Chondrocyte (in vitro differentiated cells): ENCODE results near the gene ERC1. TPM values are rescaled to one million over a fixed set of nuclear protein-coding genes. Genes with fewer than 3 reads are reported as not detected.

ENCODE experiments used
- DNase-seq: peaks from one replicate; pipeline ENCODE4 v3.0.0; 2021; ENCODE audit warnings: mixed read lengths, low spot score
- H3K27ac Mint-ChIP-seq: one replicate; pipeline ENCODE4 v1.8.0; 2021; ENCODE audit warnings: mild to moderate bottlenecking, moderate library complexity, mixed read lengths; ENCODE audit not compliant: unreplicated experiment
- H3K27me3 Mint-ChIP-seq: 2 replicates; pipeline ENCODE4 v1.8.0; 2021; ENCODE audit warnings: low read depth, mixed read lengths
- H3K36me3 Mint-ChIP-seq: 2 replicates; pipeline ENCODE4 v1.8.0; 2021; ENCODE audit warnings: low read depth, mixed read lengths
- H3K4me1 Mint-ChIP-seq: 2 replicates; pipeline ENCODE4 v1.8.0; 2021; ENCODE audit warnings: low read depth, mild to moderate bottlenecking, mixed read lengths
- H3K4me3 Mint-ChIP-seq: one replicate; pipeline ENCODE4 v1.8.0; 2021; ENCODE audit warnings: mild to moderate bottlenecking, moderate library complexity, mixed read lengths; ENCODE audit not compliant: unreplicated experiment
- H3K9me3 Mint-ChIP-seq: 2 replicates; pipeline ENCODE4 v1.8.0; 2021; ENCODE audit warnings: low read depth, mixed read lengths
- total RNA-seq: library from RNA; stranded (reverse); gene quantifications from 3 replicates; pipeline ENCODE4 v1.2.1, GENCODE V29; 2021
- TF ChIP-seq, protein P1 (sequence below): fragments of 200-600 bp; sonication (generic); IDR thresholded peaks from 2 replicates; pipeline ENCODE4 v1.5.0; 2021; ENCODE audit warnings: antibody characterized with exemption, mild to moderate bottlenecking, moderate library complexity

Gene ERC1
- total RNA-seq, 1 donor from 2014 or later = 79.3 TPM

GRCh38 chr12:1382151-1382550 is 391.1 kb downstream of the ERC1 start:
- DNase-seq = no peak
- no peaks in the 10 kb centered on the region for H3K4me1 Mint-ChIP-seq
- H3K27me3 Mint-ChIP-seq = no peaks in the 10 kb centered on the region
- peaks cover 3% of the 10 kb centered on the region for H3K36me3 Mint-ChIP-seq
- TF ChIP-seq, protein P1, sequence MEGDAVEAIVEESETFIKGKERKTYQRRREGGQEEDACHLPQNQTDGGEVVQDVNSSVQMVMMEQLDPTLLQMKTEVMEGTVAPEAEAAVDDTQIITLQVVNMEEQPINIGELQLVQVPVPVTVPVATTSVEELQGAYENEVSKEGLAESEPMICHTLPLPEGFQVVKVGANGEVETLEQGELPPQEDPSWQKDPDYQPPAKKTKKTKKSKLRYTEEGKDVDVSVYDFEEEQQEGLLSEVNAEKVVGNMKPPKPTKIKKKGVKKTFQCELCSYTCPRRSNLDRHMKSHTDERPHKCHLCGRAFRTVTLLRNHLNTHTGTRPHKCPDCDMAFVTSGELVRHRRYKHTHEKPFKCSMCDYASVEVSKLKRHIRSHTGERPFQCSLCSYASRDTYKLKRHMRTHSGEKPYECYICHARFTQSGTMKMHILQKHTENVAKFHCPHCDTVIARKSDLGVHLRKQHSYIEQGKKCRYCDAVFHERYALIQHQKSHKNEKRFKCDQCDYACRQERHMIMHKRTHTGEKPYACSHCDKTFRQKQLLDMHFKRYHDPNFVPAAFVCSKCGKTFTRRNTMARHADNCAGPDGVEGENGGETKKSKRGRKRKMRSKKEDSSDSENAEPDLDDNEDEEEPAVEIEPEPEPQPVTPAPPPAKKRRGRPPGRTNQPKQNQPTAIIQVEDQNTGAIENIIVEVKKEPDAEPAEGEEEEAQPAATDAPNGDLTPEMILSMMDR = no peak
- H3K9me3 Mint-ChIP-seq = no peaks in the 10 kb centered on the region
- H3K27ac Mint-ChIP-seq = peak overlapping the region; percentile 22
- no peak overlapping the region for H3K4me3 Mint-ChIP-seq

GRCh38 chr12:1382826-1383225 is 391.8 kb downstream of the ERC1 start:
- Mint-ChIP-seq H3K36me3 (peaks cover 6% of the 10 kb centered on the region), H3K27ac (no peak overlapping the region), H3K4me1 (no peaks in the 10 kb centered on the region), H3K9me3 (no peaks in the 10 kb centered on the region), H3K4me3 (no peak overlapping the region), H3K27me3 (no peaks in the 10 kb centered on the region)
- TF ChIP-seq, protein P1 = no peak
- no peak for DNase-seq

- DNase-seq = no peak
- H3K27ac Mint-ChIP-seq = no peak overlapping the region
- H3K36me3 Mint-ChIP-seq = peaks cover 6% of the 10 kb centered on the region
- no peaks in the 10 kb centered on the region for H3K27me3 Mint-ChIP-seq
- TF ChIP-seq, protein P1 = no peak
- H3K9me3 Mint-ChIP-seq = no peaks in the 10 kb centered on the region
- no peak overlapping the region for H3K4me3 Mint-ChIP-seq
- no peaks in the 10 kb centered on the region for H3K4me1 Mint-ChIP-seq
Measured at GRCh38 chr12:1383758-1384157, 392.7 kb downstream of the ERC1 start.

GRCh38 chr12:1384910-1385309 is 393.9 kb downstream of the ERC1 start:
- no peaks in the 10 kb centered on the region for H3K4me1 Mint-ChIP-seq
- no peaks in the 10 kb centered on the region for H3K9me3 Mint-ChIP-seq
- no peak overlapping the region for H3K27ac Mint-ChIP-seq
- H3K4me3 Mint-ChIP-seq = no peak overlapping the region
- peaks cover 4% of the 10 kb centered on the region for H3K36me3 Mint-ChIP-seq
- TF ChIP-seq, protein P1 = no peak
- DNase-seq = no peak
- H3K27me3 Mint-ChIP-seq = no peaks in the 10 kb centered on the region

- DNase-seq = no peak
- Mint-ChIP-seq H3K4me3 (no peak overlapping the region), H3K36me3 (peaks cover 15% of the 10 kb centered on the region), H3K27me3 (no peaks in the 10 kb centered on the region), H3K9me3 (peaks cover 6% of the 10 kb centered on the region), H3K27ac (no peak overlapping the region), H3K4me1 (peaks cover 7% of the 10 kb centered on the region)
- TF ChIP-seq, protein P1 = no peak
Measured at GRCh38 chr12:1391722-1392121, 400.7 kb downstream of the ERC1 start.
